HG02981 (cell line): ENCODE results near the gene DKK3.

ENCODE experiments used
- ATAC-seq: cut with Tn5 transposase; IDR thresholded peaks from one replicate; pipeline ENCODE4 v1.9.1; 2021; ENCODE audit warnings: mild to moderate bottlenecking, moderate library complexity; ENCODE audit not compliant: unreplicated experiment

Gene DKK3

DNA sequence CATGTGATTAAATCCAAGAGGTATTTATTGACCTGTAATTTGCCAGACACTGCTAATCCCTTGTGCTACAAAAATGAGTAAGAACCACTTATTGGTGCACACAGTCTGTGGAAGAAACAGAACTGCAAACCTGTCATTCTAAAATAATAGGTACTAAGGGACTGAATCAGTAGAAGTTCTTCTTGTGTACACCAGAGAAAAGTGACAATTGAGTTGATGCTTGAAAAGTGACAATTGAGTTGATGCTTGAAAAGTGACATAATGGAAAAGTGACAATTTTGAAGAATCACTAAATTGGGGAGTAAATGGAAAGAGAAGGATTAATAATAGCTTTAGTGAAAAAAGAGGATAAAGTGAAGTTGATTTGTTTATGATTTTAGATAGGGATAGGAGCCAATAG lies 56.4 kb downstream of the DKK3 start:
- ATAC-seq, result no peak

DNA sequence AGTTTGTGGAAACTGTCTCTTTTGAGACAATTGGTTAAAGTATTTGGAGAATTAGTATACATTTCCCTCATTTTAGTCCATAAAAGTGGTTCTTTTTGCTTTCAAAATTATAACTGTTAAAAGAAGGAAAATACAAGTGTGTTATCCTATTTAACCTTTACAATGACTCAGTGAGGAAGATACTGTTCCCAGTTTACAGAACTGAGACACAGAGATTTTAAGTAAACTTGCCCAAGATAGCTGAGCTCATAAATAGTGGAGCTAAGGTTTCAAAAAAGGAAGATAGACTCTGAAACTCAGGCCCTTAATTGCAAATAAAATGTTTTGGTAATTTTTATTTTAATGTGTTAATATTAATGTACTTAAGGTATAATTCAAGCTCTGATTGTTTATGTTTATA lies 58.9 kb downstream of the DKK3 start:
- no peak for ATAC-seq

DNA sequence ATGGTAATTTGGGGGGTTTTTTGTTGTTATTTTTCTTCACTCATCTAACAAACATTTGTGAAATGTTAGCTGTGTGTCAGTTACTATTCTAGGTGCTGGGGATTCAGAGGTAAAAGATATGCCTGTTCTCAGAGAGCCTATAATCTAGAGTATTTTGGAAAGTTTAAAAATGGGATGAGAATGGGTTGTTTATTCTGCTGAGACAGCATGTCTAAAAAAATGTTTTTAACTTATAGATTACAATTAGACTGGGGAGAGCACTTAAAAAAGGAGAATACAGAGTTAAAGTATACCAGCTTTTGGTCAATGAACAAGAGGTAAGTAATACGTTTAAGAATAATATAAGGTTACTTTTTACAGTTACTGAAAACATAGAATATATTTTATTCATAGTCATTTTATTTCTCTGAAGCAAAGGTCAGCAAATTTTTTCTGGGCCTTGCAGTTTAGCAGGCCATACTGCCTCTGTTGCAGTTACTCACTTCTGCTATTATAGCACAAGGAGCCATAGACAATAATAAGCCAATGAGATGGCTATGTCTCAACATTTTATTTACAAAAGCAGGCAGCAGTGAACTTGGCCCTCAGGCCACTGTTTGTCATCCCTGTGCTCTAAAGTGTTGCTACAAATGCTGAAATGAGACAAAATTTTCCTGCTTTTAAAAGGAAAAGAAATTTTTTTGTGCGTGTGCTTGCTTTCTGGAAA lies 60.0 kb downstream of the DKK3 start:
- no peak for ATAC-seq

DNA sequence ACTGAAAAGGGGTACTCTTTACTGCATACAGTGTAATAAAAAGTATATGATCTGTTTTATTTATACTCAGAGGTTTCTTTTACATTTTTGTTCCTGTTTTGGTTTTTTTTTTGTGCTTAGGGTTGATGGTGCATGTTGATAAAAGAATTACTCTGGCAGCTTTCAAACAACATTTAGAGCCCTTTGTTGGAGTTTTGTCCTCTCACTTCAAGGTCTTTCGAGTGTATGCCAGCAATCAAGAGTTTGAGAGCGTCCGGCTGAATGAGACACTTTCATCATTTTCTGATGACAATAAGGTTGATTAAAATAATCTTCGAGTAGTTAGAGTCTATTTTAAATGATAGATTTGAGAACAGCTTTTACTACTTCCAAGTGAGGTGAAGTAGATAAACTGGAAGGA lies 60.6 kb downstream of the DKK3 start:
- ATAC-seq, result no peak

DNA sequence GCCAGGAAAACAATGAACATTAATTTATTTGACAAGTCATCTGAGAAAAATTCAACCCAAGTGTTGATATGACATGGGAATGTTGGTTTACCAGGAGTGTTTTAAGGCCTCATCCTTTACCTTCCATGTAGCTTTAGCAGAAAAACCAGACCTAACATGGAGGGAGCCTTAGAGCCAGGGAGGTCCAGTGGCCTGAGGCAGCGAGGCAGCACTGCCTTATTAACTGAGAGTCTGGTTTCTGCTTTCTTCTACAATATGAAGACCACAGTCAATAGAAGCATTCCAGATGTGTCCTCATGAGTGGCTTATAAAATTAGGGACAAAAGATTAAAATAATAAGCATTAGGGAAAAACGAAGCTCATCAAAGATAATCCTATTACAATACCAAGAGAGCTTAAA lies 61.5 kb downstream of the DKK3 start:
- no peak for ATAC-seq

DNA sequence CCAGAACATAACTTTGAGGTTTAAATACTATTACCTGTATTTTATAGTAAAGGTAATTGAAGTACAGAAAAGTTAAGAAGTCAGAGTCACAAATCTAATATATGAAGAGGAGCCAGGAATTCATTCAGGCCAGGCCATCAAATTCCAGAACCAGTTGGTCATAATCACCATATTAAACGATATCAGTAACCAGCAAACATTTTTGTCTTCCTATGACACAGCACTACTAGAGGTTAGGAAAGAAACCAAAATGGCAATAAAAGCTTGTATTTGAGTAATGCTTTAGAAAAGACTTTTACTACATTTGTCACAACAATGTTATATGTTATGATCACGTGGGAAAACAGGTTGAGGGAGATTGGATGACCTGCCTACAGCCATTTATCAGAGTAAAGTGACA lies 62.2 kb downstream of the DKK3 start:
- ATAC-seq, result no peak

DNA sequence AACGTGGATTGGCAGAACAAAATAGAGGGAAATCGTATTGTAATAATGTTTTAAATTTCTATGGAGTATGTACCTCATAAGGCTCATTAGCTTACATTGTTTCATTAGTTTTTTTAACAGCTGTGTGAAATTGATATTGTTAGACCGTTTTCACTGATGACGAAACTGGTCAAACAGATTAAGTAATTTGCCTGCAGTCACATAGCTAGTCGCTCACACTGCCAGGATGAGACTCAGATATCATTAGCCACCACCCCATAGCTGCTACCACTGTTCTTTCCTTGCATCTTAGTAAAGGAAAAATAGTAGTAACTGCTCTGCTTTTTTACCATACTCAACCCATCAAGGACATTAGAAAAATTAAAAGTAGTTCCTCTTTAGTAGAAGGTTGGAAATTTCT lies 64.0 kb downstream of the DKK3 start:
- no peak for ATAC-seq

DNA sequence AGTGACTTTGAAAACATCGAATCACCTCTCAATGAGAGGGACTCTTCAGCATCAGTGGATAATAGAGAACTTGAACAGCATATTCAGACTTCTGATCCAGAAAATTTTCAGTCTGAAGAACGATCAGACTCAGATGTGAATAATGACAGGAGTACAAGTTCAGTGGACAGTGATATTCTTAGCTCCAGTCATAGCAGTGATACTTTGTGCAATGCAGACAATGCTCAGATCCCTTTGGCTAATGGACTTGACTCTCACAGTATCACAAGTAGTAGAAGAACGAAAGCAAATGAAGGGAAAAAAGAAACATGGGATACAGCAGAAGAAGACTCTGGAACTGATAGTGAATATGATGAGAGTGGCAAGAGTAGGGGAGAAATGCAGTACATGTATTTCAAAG lies 65.8 kb downstream of the DKK3 start:
- no peak for ATAC-seq

DNA sequence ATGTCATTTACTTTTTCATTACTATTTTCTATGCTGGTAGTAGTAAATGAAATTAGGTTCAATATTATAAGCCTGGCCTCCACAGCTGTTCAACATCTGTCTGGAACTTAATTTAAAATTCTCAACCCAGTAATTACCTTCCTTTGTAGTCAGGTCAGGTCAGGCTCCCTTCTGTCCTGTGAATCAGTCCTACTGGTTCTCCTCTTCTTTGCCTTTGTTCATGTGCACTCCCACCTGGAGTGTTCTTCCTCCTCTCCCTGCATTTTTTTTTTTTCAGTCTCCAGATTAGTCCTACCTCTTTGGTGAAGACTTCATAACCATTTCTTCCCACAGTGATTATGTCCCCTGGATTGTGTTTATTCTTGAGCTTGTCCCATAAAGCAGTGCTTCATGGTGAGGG lies 67.9 kb downstream of the DKK3 start:
- no peak for ATAC-seq

DNA sequence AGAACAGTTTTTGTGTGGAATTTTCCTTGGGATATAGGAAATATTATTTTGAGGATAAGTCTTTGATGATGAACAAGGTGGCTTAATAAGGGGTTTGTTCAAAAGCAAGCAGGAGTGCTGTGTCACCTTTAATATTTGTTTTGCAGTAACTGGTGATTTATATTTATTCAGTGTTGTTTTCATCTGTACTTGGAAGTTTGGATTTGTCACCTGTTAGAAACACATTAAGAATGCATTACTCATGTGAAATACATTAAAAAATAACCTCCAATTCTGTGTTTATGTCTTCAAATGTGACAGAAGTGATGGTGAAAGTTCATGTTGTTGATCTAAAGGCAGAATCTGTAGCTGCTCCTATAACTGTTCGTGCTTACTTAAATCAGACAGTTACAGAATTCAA lies 70.5 kb downstream of the DKK3 start:
- ATAC-seq, result no peak

DNA sequence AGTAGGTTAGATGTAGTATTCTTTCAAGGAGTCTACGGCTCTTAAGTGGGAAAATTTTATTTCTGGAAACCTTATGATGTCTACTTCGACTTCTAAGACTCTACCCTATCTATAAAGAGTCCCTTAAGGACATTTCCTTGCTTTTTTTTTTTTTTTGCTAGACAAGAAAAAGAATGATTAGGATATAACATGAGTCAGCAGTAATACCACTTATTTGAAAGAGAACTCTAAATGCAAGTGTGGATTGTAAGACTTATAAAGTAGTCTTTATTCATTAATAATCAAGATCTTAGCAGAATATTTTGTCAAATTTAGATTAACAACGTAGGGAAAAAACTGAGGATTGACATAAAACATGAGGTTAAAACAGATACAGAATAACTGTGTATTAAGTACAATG lies 71.0 kb downstream of the DKK3 start:
- no peak for ATAC-seq

DNA sequence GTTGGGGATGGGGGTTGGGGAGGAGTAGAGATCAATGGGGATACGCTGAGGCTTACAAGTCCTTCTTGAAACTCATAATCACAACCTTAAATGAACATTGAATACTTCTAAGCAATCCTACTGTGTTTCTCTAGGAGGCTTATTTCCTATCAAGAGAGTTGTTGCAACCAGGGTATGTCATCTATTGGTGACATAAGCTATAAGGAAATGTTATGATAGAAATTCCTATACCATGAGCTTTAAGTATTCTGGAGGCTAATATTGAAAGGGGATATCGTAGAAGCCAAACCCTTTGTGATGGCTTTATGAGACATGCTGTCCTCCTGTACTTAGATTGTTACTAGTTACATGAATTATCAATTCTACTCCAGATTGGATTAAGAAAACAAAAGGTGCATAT lies 72.9 kb downstream of the DKK3 start:
- ATAC-seq, result no peak

DNA sequence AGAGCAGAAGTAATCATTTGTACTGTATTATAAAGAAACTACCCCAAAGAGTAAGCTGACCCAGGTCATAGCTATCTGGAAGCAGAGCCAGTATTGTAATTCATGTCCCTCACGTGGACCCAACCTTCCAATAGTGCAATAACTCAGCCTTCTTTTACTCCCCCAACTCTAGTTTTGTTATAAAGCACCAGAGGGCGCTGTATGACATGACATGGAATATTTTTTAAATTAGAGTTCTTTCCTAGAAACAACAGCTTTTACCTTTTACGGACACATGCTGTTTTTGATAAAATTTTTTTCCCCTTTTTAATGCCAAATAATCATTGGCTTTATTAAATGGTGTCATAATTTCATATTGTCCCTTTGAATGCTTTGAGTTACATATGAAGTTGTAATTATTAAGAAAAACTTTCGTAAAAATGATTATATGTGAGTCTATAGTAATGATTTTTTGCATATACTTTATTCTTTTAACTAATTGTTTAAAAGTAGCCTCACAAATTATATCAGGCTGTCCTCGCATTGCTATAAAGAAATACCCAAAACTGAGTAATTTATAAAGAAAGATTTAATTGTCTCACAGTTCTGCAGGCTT lies 76.9 kb downstream of the DKK3 start:
- no peak for ATAC-seq

DNA sequence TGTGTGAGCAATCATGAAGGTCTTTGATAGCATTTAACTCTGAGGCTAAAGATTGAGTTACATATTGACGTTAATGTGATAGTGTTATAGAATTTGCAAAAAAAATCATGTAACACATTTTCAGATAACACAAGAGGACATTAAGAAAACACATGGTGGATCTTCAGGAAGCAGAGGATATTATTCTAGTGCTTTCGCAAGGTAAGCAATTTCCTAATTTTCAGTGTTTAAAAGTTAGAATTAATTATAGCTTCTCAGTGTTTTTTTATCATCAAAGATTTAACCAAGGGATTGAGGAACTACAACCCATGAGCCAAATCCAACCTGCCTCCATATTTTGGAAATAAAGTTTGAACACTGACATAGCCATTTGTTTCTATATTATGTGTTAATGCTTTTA lies 78.5 kb downstream of the DKK3 start:
- ATAC-seq, result no peak

DNA sequence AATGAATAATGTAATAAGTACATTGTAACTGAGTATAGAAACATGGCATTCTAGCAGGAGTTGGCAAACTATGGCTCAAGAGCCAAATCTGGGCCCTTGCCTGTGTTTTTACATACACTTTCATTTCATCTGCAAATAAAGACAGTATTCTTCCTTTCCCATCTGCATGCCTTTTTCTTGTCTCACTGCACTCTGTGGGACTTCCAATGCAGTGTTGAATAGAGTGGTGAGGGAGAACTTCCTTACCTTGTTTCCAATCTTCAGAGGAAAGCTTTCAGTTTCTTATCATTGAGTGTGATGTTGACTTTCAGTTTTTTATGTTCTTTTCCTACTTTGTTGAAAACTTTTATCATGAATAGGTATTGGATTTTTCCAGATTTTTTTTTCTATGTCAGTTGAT lies 84.6 kb downstream of the DKK3 start:
- no peak for ATAC-seq

DNA sequence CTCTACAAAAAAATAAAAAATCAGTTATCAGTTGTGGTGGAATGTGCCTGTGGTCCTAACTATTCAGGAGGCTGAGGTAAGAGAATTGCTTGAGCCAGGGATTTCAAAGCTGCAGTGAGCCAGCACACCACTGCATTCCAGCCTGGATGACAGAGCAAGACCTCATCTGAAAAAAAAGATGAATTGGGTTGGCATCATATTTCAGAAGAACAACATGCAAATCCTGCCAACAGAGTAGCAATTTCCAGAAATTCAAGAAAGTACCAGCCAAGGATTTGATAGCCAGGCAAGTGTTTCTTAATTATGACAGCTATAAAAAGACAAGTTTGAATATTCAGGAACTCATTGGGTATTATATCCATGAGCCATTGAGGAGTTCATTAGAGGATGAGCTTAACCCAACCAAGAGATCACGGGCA lies 91.4 kb downstream of the DKK3 start:
- ATAC-seq, result no peak

DNA sequence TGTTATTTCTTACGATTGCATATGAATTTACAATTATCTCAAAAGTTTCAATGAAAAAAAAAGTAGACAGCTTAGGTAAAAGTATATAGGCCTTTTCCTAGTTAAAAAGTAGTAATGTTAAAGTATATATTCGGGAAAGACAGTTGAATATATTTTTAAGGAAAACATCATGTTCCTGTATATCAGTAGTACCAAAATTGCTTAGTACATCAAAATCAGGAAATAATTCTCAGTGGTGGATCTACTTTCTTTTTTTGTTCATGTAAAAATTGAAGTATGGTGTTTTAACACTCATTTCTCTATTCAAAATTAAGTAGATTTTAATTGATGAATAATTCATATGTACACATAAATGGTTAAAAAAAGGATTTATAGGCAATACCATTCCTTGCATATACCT lies 92.8 kb downstream of the DKK3 start:
- ATAC-seq, result no peak

DNA sequence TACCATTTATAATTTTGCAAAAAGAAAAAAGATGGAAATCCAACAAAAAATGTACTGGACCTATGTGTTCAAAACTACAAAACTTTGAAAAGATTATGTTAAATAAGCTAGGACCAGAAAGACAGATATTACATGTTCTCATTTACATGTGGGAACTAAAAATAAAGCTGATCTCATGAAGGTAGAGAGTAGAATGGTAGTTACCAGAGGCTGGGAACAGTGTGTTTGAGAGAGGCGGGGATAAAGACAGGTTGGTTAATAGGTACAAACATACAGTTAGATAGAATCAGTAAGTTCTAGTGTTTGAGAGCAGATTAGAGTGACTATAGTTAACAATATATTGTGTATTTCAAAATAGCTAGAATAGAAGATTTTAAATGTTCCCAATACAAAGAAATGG lies 95.0 kb downstream of the DKK3 start:
- no peak for ATAC-seq
